Activated CD4-positive, alpha-beta T cell treated with anti-CD3 and anti-CD28 coated beads, Interleukin-2, amount 50 U/mL, for 1 hour (primary cell): ENCODE measurements around the gene GCSAM.

ENCODE experiments used
- DNase-seq: peaks from one replicate; pipeline ENCODE4 v3.0.0-alpha.2; 2020

Gene GCSAM

GRCh38 chr3:112128843-112129727 lies 4.0 kb downstream of the GCSAM start:
- peak; percentile 51 for DNase-seq

- no peak for DNase-seq
These were observed 5.2 kb downstream of the GCSAM start for GRCh38 chr3:112127522-112128494.

GRCh38 chr3:112126511-112126911 lies 6.5 kb downstream of the GCSAM start:
- DNase-seq = no peak

- DNase-seq = no peak
These were observed 8.0 kb downstream of the GCSAM start for GRCh38 chr3:112124907-112125607.

- no peak for DNase-seq
These were observed 9.5 kb downstream of the GCSAM start for GRCh38 chr3:112123548-112123947.

- no peak for DNase-seq
These were observed 10.2 kb downstream of the GCSAM start for GRCh38 chr3:112122870-112123269.

- DNase-seq = no peak
These were observed 11.2 kb downstream of the GCSAM start for GRCh38 chr3:112121577-112122547.

- no peak for DNase-seq
These were observed 12.8 kb downstream of the GCSAM start for GRCh38 chr3:112119962-112120836.

GRCh38 chr3:112117841-112118571 lies 15.0 kb downstream of the GCSAM start:
- DNase-seq = no peak

- no peak for DNase-seq
These were observed 15.6 kb downstream of the GCSAM start for GRCh38 chr3:112117415-112117814.

- DNase-seq = no peak
These were observed 16.3 kb downstream of the GCSAM start for GRCh38 chr3:112116748-112117186.

- DNase-seq = no peak
These were observed 17.2 kb downstream of the GCSAM start for GRCh38 chr3:112115806-112116383.

- DNase-seq = no peak
These were observed 17.8 kb downstream of the GCSAM start for GRCh38 chr3:112115161-112115739.

GRCh38 chr3:112114576-112115160 lies 18.4 kb downstream of the GCSAM start:
- no peak for DNase-seq

- peak; percentile 58 for DNase-seq
These were observed 21.2 kb downstream of the GCSAM start for GRCh38 chr3:112111785-112112402.

- DNase-seq = no peak
These were observed 23.7 kb downstream of the GCSAM start for GRCh38 chr3:112109322-112109721.

GRCh38 chr3:112104774-112105173 lies 28.3 kb downstream of the GCSAM start:
- DNase-seq = no peak

- DNase-seq = no peak
These were observed 31.1 kb downstream of the GCSAM start for GRCh38 chr3:112101916-112102315.
